LNCAP (cell line): Measurements from ENCODE around the gene DCAF5.

Source experiments
- TF ChIP-seq, protein P1 (sequence below): fragments of 450-650 bp; IDR thresholded peaks from 2 replicates; pipeline ENCODE4 v1.5.1; 2017; ENCODE audit warnings: mild to moderate bottlenecking

Gene DCAF5

GRCh38 chr14:69091695-69092094, 61.2 kb downstream of the DCAF5 start:
- TF ChIP-seq, protein P1, sequence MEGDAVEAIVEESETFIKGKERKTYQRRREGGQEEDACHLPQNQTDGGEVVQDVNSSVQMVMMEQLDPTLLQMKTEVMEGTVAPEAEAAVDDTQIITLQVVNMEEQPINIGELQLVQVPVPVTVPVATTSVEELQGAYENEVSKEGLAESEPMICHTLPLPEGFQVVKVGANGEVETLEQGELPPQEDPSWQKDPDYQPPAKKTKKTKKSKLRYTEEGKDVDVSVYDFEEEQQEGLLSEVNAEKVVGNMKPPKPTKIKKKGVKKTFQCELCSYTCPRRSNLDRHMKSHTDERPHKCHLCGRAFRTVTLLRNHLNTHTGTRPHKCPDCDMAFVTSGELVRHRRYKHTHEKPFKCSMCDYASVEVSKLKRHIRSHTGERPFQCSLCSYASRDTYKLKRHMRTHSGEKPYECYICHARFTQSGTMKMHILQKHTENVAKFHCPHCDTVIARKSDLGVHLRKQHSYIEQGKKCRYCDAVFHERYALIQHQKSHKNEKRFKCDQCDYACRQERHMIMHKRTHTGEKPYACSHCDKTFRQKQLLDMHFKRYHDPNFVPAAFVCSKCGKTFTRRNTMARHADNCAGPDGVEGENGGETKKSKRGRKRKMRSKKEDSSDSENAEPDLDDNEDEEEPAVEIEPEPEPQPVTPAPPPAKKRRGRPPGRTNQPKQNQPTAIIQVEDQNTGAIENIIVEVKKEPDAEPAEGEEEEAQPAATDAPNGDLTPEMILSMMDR: no peak

- TF ChIP-seq, protein P1: no peak
These were observed 61.9 kb downstream of the DCAF5 start for GRCh38 chr14:69091006-69091405.

GRCh38 chr14:69090187-69090789, 62.6 kb downstream of the DCAF5 start:
- TF ChIP-seq, protein P1: peak; percentile 80

DNA sequence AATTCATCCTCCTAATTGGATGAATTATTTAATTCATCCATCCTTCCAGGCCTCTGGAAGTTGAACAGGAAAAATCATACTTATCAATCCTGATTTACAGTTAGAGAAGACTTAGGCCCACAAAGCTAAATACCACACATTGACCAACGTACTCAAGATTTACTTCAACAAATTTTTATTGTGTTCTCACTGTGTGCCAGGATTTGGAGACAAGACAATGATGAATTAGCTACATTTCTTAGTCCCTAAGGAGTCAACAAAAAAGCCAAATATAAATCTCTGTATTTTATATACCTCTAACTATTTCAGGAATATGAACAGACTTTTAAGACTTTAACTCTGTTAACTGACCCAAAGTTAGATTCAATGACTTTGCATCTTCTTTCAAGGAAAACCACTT, 63.9 kb downstream of the DCAF5 start:
- TF ChIP-seq, protein P1: no peak

GRCh38 chr14:69088586-69088985, 64.3 kb downstream of the DCAF5 start:
- TF ChIP-seq, protein P1: no peak

DNA sequence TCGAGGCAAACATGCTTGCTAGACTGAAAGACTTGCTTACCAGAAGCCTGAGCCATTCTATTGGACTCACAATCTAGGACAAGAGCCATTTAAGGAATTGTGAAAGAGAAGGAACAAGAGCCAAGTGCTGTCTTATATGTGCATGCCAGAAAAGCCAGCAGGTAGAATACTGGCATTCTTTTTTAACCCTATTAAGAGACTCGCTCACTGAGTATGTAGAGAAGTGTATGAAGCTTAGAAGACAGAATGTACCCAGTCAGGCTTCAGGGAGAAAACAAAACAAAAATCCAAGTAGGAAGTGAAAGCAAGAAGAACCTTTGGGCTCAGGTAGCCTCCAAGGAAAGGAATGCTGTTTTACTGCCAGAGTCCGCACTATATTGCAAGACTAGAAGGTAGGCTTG, 65.9 kb downstream of the DCAF5 start:
- TF ChIP-seq, protein P1: no peak

DNA sequence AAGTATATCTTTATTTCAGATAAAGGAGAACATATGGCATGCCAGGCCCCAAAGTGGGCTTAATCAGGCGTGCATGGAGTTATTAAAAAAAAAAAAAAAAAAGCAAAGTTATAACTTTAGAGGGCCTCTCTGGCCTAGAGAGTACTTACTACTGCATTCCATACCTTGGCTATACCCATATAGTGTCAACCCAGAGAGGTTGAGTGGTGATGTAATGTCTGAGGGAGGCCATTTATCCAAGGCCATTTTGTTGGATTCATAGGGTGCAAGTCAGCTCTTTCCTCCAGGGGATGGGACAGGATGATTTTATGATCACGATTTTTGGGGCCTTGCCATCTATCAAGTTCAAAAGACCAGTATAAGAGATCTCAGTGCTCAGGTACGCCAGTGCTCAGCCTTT, 66.4 kb downstream of the DCAF5 start:
- TF ChIP-seq, protein P1: no peak

DNA sequence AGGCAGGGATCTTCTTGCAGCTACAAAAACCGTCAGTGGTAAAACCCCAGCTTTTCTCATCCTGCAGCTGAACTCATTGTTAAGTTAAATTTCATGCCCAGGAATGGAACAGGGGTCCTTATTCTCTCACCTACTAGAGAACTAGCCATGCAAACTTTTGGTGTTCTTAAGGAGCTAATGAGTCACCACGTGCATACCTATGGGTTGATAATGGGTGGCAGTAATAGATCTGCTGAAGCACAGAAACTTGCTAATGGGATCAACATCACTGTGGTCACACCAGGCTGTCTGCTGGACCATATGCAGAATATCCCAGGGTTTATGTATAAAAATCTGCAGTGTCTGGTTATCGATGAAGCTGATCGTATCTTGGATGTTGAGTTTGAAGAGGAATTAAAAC, 68.9 kb downstream of the DCAF5 start:
- TF ChIP-seq, protein P1: no peak
